CD4-positive, alpha-beta T cell treated with Interleukin-17A for 4 hours (primary cell): ENCODE data around the gene PCDHGA8.
A peak's percentile ranks its signal among the peaks of the same experiment; 100 is the strongest.
"Not testable (repeated sequence)": the region's sequence is repeated elsewhere in the genome, so short reads cannot be mapped to it uniquely, and the experiment has no call there.

Source experiments
- DNase-seq: peaks from one replicate; pipeline ENCODE4 v3.0.0-alpha.2; 2020; ENCODE audit warnings: mixed read lengths

The PCDHGA8 gene

GRCh38 chr5:141392429-141393198 is at the start of gene PCDHGA8:
Gene PCDHGA8 (plus strand): TSS chr5:141392633. CDS start chr5:141392814, 181 bp downstream.
- no peak for DNase-seq

- DNase-seq, result no peak
Measured at GRCh38 chr5:141342773-141343172, 49.7 kb upstream of the PCDHGA8 start.

- no peak for DNase-seq
Measured at GRCh38 chr5:141343242-141343952, 49.0 kb upstream of the PCDHGA8 start, which contains the start of gene PCDHGA3. Gene PCDHGA3 (plus strand): TSS chr5:141343829. CDS start chr5:141344034, 205 bp downstream.

- DNase-seq, result no peak
Measured at GRCh38 chr5:141343953-141344463, 48.4 kb upstream of the PCDHGA8 start.

- no peak for DNase-seq
Measured at GRCh38 chr5:141345327-141345726, 47.1 kb upstream of the PCDHGA8 start.

- DNase-seq, result not testable (repeated sequence)
Measured at GRCh38 chr5:141346017-141346416, 46.4 kb upstream of the PCDHGA8 start.

GRCh38 chr5:141349917-141350619 is 42.4 kb upstream of the PCDHGA8 start, which contains the start of gene PCDHGB1:
Gene PCDHGB1 (plus strand): TSS chr5:141350099. CDS start chr5:141350261, 162 bp downstream.
- DNase-seq, result peak; percentile 44

GRCh38 chr5:141351591-141351990 is 40.8 kb upstream of the PCDHGA8 start:
- DNase-seq, result no peak

GRCh38 chr5:141354900-141355469 is 37.4 kb upstream of the PCDHGA8 start, which contains the start of gene PCDHGA4:
Gene PCDHGA4 (plus strand): TSS chr5:141355021. CDS start chr5:141355108, 87 bp downstream.
- DNase-seq, result no peak

GRCh38 chr5:141355641-141356040 is 36.8 kb upstream of the PCDHGA8 start:
- DNase-seq, result no peak

GRCh38 chr5:141356133-141356532 is 36.3 kb upstream of the PCDHGA8 start:
- DNase-seq, result no peak

GRCh38 chr5:141356950-141357349 is 35.5 kb upstream of the PCDHGA8 start:
- no peak for DNase-seq

- no peak for DNase-seq
Measured at GRCh38 chr5:141359790-141360426, 32.5 kb upstream of the PCDHGA8 start, which contains the start of gene PCDHGB2. Gene PCDHGB2 (plus strand): TSS chr5:141359994. CDS start chr5:141360136, 142 bp downstream.

GRCh38 chr5:141360685-141361084 is 31.7 kb upstream of the PCDHGA8 start:
- no peak for DNase-seq

GRCh38 chr5:141362719-141363118 is 29.7 kb upstream of the PCDHGA8 start:
- no peak for DNase-seq

GRCh38 chr5:141363952-141364660 is 28.3 kb upstream of the PCDHGA8 start, which contains the start of gene PCDHGA5:
Gene PCDHGA5 (plus strand): TSS chr5:141364162. CDS start chr5:141364331, 169 bp downstream.
- no peak for DNase-seq

- no peak for DNase-seq
Measured at GRCh38 chr5:141366016-141366896, 26.2 kb upstream of the PCDHGA8 start.

GRCh38 chr5:141369994-141370848 is 22.2 kb upstream of the PCDHGA8 start, which contains the start of gene PCDHGB3:
Gene PCDHGB3 (plus strand): TSS chr5:141370242. CDS start chr5:141370395, 153 bp downstream.
- DNase-seq, result peak; percentile 34
